Neural cell (in vitro differentiated cells): ENCODE data around the gene NLRP12. TPM values are rescaled to one million over a fixed set of nuclear protein-coding genes. Genes with fewer than 3 reads are reported as not detected.
A peak's percentile ranks its signal among the peaks of the same experiment; 100 is the strongest.
"Not testable (repeated sequence)": the region's sequence is repeated elsewhere in the genome, so short reads cannot be mapped to it uniquely, and the experiment has no call there.

ENCODE experiments used
- H2AFZ ChIP-seq: fragments of 200-600, 300-800 bp; sonication (generic), shearing (Covaris generic); 2 replicates; pipeline ENCODE4 v1.6.0; 2014; ENCODE audit warnings: low read depth, mild to moderate bottlenecking, antibody characterized with exemption, low read length, moderate library complexity
- H3F3A ChIP-seq: fragments of 200-600 bp; shearing (Covaris generic); 2 replicates; pipeline ENCODE4 v1.6.1; 2016; ENCODE audit warnings: mild to moderate bottlenecking, moderate library complexity, mixed read lengths, antibody characterized with exemption, low read length; ENCODE audit not compliant: insufficient read depth, poor library complexity, severe bottlenecking
- H3K27ac ChIP-seq: fragments of 200-600, 300-800 bp; sonication (generic), shearing (Covaris generic); 2 replicates; pipeline ENCODE4 v1.5.1; 2014; ENCODE audit warnings: mild to moderate bottlenecking, low read length, moderate library complexity
- H3K27me3 ChIP-seq: fragments of 300-800, 200-600 bp; sonication (generic), shearing (Covaris generic); 2 replicates; pipeline ENCODE4 v1.6.0; 2014; ENCODE audit warnings: mild to moderate bottlenecking, low read depth, low read length, moderate library complexity; ENCODE audit not compliant: insufficient read depth
- H3K36me3 ChIP-seq: fragments of 300-800, 200-600 bp; sonication (generic), shearing (Covaris generic); 2 replicates; pipeline ENCODE4 v1.5.1; 2014; ENCODE audit warnings: mild to moderate bottlenecking, antibody characterized with exemption, low read length, moderate library complexity; ENCODE audit not compliant: insufficient read depth
- H3K4me2 ChIP-seq: fragments of 300-800, 200-600 bp; sonication (generic), shearing (Covaris generic); 2 replicates; pipeline ENCODE4 v1.6.0; 2014; ENCODE audit warnings: mild to moderate bottlenecking, low read length
- H3K4me3 ChIP-seq: fragments of 300-800, 200-600 bp; sonication (generic), shearing (Covaris generic); 2 replicates; pipeline ENCODE4 v1.5.1; 2014; ENCODE audit warnings: mild to moderate bottlenecking, low read length, moderate library complexity
- H3K79me2 ChIP-seq: fragments of 200-600 bp; shearing (Covaris generic); replicated peaks from 2 replicates; pipeline ENCODE4 v1.6.0; 2014; ENCODE audit warnings: mild to moderate bottlenecking, low read length, moderate library complexity; ENCODE audit not compliant: insufficient read depth
- H3K9ac ChIP-seq: fragments of 300-800, 200-600 bp; sonication (generic), shearing (Covaris generic); 2 replicates; pipeline ENCODE4 v1.6.1; 2016; ENCODE audit warnings: mild to moderate bottlenecking, low read length, mixed read lengths
- H3K9me2 ChIP-seq: fragments of 200-600 bp; shearing (Covaris generic); 2 replicates; pipeline ENCODE4 v1.6.1; 2016; ENCODE audit warnings: mild to moderate bottlenecking, low read length, mixed read lengths; ENCODE audit not compliant: insufficient read depth
- H3K9me3 ChIP-seq: fragments of 200-600, 300-800 bp; sonication (generic), shearing (Covaris generic); 2 replicates; pipeline ENCODE4 v1.6.1; 2016; ENCODE audit warnings: mild to moderate bottlenecking, mixed run types, low read length, moderate library complexity, mixed read lengths
- H4K20me1 ChIP-seq: fragments of 200-600 bp; shearing (Covaris generic); 2 replicates; pipeline ENCODE4 v1.6.1; 2016; ENCODE audit warnings: mild to moderate bottlenecking, mixed run types; ENCODE audit not compliant: insufficient read depth
- EP300 ChIP-seq: fragments of 450-650 bp; conservative IDR thresholded peaks from 2 replicates; pipeline ENCODE4 v1.6.1; 2014; ENCODE audit warnings: antibody characterized with exemption, mild to moderate bottlenecking, moderate library complexity; ENCODE audit not compliant: poor library complexity, severe bottlenecking
- EZH2 ChIP-seq: fragments of 200-600, 300-800 bp; shearing (Covaris generic), sonication (generic); IDR thresholded peaks from 2 replicates; pipeline ENCODE4 v1.6.1; 2014; ENCODE audit warnings: antibody characterized with exemption, low read length, borderline replicate concordance, mild to moderate bottlenecking; ENCODE audit not compliant: insufficient read depth, poor library complexity, severe bottlenecking
- MXI1 ChIP-seq: fragments of 450-650 bp; conservative IDR thresholded peaks from 2 replicates; pipeline ENCODE4 v1.6.1; 2014; ENCODE audit warnings: antibody characterized with exemption, mild to moderate bottlenecking; ENCODE audit not compliant: poor library complexity, severe bottlenecking
- POLR2AphosphoS5 ChIP-seq: IDR thresholded peaks from 2 replicates; pipeline ENCODE4 v1.6.1; 2012
- RAD21 ChIP-seq: fragments of 450-650 bp; conservative IDR thresholded peaks from 2 replicates; pipeline ENCODE4 v1.6.1; 2014; ENCODE audit warnings: antibody characterized with exemption, mild to moderate bottlenecking, moderate library complexity
- REST ChIP-seq: IDR thresholded peaks from 2 replicates; pipeline ENCODE4 v1.6.1; 2012; ENCODE audit warnings: borderline replicate concordance
- SMC3 ChIP-seq: fragments of 450-650 bp; conservative IDR thresholded peaks from 2 replicates; pipeline ENCODE4 v1.6.1; 2014; ENCODE audit warnings: antibody characterized with exemption, mild to moderate bottlenecking, moderate library complexity; ENCODE audit not compliant: poor library complexity
- TAF1 ChIP-seq: IDR thresholded peaks from 2 replicates; pipeline ENCODE4 v1.6.1; 2012; ENCODE audit warnings: low read depth
- polyA plus RNA-seq: library from polyadenylated mRNA; depleted of rRNA; stranded (reverse); fragments of >200 nt; gene quantifications from 2 replicates; pipeline ENCODE4 v1.2.3, GENCODE V29; 2014
- TF ChIP-seq, protein P1 (sequence below): fragments of 450-650 bp; IDR thresholded peaks from 2 replicates; pipeline ENCODE4 v1.5.1; 2014; ENCODE audit warnings: antibody characterized with exemption, mild to moderate bottlenecking, moderate library complexity; ENCODE audit not compliant: poor library complexity, severe bottlenecking

Gene NLRP12
- polyA plus RNA-seq, 1 donor from 2014 or later: not detected

GRCh38 chr19:53849237-53849676 is 25.1 kb upstream of the NLRP12 start:
- Histone ChIP-seq H3F3A (no peaks in the 10 kb centered on the region), H3K9me2 (no peaks in the 10 kb centered on the region), H3K4me2 (no peak overlapping the region), H3K9ac (no peak overlapping the region), H4K20me1 (no peaks in the 10 kb centered on the region), H3K79me2 (no peaks in the 10 kb centered on the region), H3K27ac (no peak overlapping the region), H3K4me3 (no peak overlapping the region), H3K27me3 (no peaks in the 10 kb centered on the region), H3K36me3 (no peaks in the 10 kb centered on the region), H3K9me3 (no peaks in the 10 kb centered on the region), H2AFZ (no peak overlapping the region)
- no peak for TF ChIP-seq EZH2
- no peak for TF ChIP-seq MXI1
- TF ChIP-seq RAD21: no peak
- no peak for TF ChIP-seq SMC3
- TF ChIP-seq, protein P1, sequence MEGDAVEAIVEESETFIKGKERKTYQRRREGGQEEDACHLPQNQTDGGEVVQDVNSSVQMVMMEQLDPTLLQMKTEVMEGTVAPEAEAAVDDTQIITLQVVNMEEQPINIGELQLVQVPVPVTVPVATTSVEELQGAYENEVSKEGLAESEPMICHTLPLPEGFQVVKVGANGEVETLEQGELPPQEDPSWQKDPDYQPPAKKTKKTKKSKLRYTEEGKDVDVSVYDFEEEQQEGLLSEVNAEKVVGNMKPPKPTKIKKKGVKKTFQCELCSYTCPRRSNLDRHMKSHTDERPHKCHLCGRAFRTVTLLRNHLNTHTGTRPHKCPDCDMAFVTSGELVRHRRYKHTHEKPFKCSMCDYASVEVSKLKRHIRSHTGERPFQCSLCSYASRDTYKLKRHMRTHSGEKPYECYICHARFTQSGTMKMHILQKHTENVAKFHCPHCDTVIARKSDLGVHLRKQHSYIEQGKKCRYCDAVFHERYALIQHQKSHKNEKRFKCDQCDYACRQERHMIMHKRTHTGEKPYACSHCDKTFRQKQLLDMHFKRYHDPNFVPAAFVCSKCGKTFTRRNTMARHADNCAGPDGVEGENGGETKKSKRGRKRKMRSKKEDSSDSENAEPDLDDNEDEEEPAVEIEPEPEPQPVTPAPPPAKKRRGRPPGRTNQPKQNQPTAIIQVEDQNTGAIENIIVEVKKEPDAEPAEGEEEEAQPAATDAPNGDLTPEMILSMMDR: no peak
- no peak for TF ChIP-seq TAF1
- no peak for TF ChIP-seq REST
- no peak for TF ChIP-seq POLR2AphosphoS5
- no peak for TF ChIP-seq EP300

GRCh38 chr19:53847555-53847954 is 23.4 kb upstream of the NLRP12 start:
- Histone ChIP-seq H3K9me3 (no peaks in the 10 kb centered on the region), H2AFZ (no peak overlapping the region), H3K9ac (peak overlapping the region; percentile 32), H3K36me3 (no peaks in the 10 kb centered on the region), H3K79me2 (no peaks in the 10 kb centered on the region), H3K4me3 (peak overlapping the region; percentile 18), H3K4me2 (no peak overlapping the region), H3K27me3 (no peaks in the 10 kb centered on the region), H3F3A (no peaks in the 10 kb centered on the region), H3K9me2 (no peaks in the 10 kb centered on the region), H3K27ac (peak overlapping the region; percentile 43), H4K20me1 (no peaks in the 10 kb centered on the region)
- TF ChIP-seq EZH2 (no peak), EP300 (no peak), POLR2AphosphoS5 (no peak), TAF1 (no peak)

DNA sequence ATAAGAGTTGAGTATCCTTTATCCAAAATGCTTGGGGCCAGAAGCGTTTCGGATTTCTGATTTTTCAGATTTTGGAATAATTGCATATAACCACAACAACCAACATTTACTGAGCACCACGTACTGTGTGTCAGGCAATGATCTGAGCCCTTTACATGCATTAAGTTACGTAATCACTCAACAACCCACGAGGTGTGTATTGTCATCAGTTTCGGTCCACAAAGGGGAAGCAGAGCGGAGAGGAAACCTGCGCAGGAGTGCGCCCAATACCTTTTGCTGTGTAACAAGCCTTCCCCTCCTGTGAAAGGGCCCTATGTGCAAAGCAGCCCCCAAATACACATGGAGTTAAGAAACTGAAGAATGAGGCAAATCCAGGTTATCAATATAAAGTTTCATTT is 20.7 kb upstream of the NLRP12 start:
- H3K9ac ChIP-seq: no peak overlapping the region
- H4K20me1 ChIP-seq: no peaks in the 10 kb centered on the region
- H3K9me2 ChIP-seq: no peaks in the 10 kb centered on the region
- no peak overlapping the region for H3K4me3 ChIP-seq
- H3K27me3 ChIP-seq: no peaks in the 10 kb centered on the region
- H3K9me3 ChIP-seq: no peaks in the 10 kb centered on the region
- no peaks in the 10 kb centered on the region for H3K79me2 ChIP-seq
- H3K27ac ChIP-seq: no peak overlapping the region
- no peaks in the 10 kb centered on the region for H3F3A ChIP-seq
- no peaks in the 10 kb centered on the region for H3K36me3 ChIP-seq
- H2AFZ ChIP-seq: no peak overlapping the region
- TF ChIP-seq, protein P1: no peak
- TF ChIP-seq TAF1: no peak
- H3K4me2 ChIP-seq: no peak overlapping the region

GRCh38 chr19:53840914-53841313 is 16.8 kb upstream of the NLRP12 start:
- H3K79me2 ChIP-seq, H3F3A ChIP-seq, H3K9me3 ChIP-seq, H2AFZ ChIP-seq, H3K9me2 ChIP-seq, H3K27ac ChIP-seq, H4K20me1 ChIP-seq, H3K4me3 ChIP-seq, H3K4me2 ChIP-seq, H3K9ac ChIP-seq, H3K27me3 ChIP-seq, H3K36me3 ChIP-seq: not testable (repeated sequence)
